ENCODE measurements around the gene CAPN2. TPM values are rescaled to one million over a fixed set of nuclear protein-coding genes. Genes with fewer than 3 reads are reported as not detected.

Gene CAPN2
- total RNA-seq, result 100 to 1,000 TPM in 4 of 8 experiments, 10 to 100 TPM in 4; 46.9 to 180 (median 88.0) TPM

DNA sequence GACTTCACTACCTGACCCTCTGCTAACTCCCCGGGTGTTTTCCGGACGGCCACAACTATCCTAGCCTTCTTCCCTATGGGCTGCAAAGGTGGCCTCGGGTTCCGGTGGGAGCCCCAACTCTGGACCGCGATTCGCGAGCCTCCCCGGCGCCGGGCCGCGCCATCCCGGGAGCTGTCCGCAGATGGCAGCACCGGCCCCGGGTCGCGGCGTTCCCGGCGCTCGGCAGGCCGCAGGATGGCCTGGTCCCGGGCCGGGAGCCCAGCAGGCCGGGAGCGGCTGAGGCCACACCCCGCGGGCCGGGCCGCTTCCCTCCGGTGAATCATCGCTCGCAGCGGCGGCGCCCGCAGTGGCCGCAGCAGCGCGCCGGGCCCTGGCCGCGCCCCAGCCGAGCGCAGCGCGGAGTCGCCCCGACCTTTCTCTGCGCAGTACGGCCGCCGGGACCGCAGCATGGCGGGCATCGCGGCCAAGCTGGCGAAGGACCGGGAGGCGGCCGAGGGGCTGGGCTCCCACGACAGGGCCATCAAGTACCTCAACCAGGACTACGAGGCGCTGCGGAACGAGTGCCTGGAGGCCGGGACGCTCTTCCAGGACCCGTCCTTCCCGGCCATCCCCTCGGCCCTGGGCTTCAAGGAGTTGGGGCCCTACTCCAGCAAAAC, at the start of gene CAPN2:
CAPN2 (plus strand) TSS at position 346 of the 656 bp plus-strand sequence; CDS start at position 448, 102 bp downstream.
- peak within 1 kb of the TSS; percentile 62 to 73 for H3K27ac ChIP-seq
- in situ Hi-C loops (cut with MboI; ENCODE audit: low pct_unique_long_range_greater_than_20kb in 2 of 9, low sequenced_read_pairs in 9 of 9, unreplicated experiment in 9 of 9), result no loop called here
- ATAC-seq (replicated peaks in 6 of 8), result peak; percentile 81 to 92 (median 90)
- H3K4me3 ChIP-seq, result peak within 1 kb of the TSS; percentile 54 to 80 (median 57)
- WGBS, 10 experiments, result 0 to 4% (median 3%) methylated on average over 4 to 16 of the region's 74 CpGs; no CpG with 5 or more reads in 5 of the 10 experiments
- H3K4me1 ChIP-seq (replicated peaks in 1 of 2), result peaks cover 11 to 20% of the 10 kb centered on the region in 2 donors

DNA sequence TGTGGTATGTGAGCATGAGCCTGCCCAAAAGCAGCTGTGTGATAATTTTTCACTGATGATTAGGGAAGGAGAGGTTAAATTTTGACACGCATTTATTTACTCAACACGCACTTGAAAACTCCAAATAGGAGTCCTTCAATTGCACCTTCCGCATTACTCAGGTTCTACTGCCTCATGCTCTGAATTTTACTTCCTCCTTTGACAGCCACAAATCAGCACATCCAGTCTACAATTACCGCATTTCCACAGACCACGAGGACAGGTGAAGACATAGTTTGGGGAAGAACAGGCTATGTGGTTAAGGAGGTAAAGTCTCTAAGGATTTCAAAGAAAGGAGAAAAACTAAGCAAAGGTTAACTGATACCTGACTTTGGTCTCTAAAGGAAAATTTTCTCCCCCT, 49.4 kb upstream of the CAPN2 start:
- Histone ChIP-seq H3K4me3 (no peak overlapping the region), H3K27ac (no peak overlapping the region), H3K4me1 (replicated peaks in 1 of 2) (no peaks in the 10 kb centered on the region)
- in situ Hi-C loops (cut with MboI; ENCODE audit: low pct_unique_long_range_greater_than_20kb in 2 of 9, low sequenced_read_pairs in 9 of 9, unreplicated experiment in 9 of 9), result no loop called here
- no peak for ATAC-seq (replicated peaks in 6 of 8)
- 27 to 100% (median 76%) methylated on average over 1 to 5 of the region's 5 CpGs for WGBS, 10 experiments

DNA sequence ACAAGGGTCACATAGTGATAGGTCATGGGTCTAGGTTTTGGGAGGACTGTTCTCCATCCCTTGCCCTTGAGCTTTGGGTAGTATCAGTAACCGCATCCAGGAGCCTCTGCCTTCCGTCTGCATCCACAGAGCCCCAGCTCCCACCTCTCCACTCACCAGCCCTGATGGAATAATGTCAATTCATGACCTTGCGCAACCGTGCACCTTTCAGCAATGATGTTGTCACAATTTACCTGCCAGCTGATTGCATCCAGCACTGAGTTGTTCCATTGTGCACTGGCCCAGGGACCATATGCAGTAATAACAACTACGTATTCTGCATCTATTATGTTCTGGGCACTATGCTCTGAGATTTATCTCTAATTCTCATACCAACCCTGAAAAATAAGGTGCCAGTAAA, 48.2 kb upstream of the CAPN2 start:
- in situ Hi-C loops (cut with MboI; ENCODE audit: low pct_unique_long_range_greater_than_20kb in 2 of 9, low sequenced_read_pairs in 9 of 9, unreplicated experiment in 9 of 9), result no loop called here
- Histone ChIP-seq H3K27ac (no peak overlapping the region), H3K4me1 (replicated peaks in 1 of 2) (no peaks in the 10 kb centered on the region), H3K4me3 (no peak overlapping the region)
- no peak for ATAC-seq (replicated peaks in 6 of 8)
- WGBS, 10 experiments, result 50 to 90% (median 76%) methylated on average over 1 to 5 of the region's 5 CpGs; no CpG with 5 or more reads in 3 of the 10 experiments

DNA sequence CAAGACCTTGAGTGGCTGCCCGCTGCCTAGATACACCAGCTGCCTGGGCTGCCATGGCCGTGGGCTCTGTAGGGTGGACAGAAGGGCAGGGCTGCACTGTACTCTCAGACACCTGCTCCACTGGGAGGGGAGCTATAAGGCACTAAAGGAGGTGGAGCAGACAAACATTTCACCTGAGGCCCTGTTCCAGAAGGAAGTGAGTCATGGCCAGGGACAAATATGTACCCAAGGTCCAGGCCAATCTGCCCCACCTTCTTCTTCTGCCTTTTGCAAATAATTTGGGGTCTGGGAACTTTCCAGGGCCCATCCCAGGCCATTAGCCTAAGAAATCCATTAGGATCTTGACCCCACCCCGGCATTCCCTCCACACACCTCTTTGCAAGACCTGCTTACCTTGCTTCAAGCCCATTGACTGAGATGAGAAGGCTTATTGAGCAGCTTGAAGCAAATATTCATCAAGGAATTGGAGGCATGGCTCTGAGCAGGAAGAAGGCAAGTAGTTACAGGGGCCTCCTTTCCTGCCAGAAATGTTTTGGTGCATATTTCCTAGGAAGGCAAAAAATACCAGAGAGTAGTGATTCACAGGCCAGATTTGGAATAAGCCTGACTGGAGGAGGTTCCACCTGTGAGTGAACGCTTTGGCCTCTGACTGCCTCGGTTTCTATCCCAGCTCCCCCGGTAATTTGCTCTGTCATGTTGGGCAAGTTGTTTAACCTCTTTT, 46.6 kb upstream of the CAPN2 start, which contains the start of gene CAPN8:
CAPN8 (minus strand) TSS at position 110 of the 721 bp plus-strand sequence; CDS start at position 55, 55 bp downstream.
- WGBS, 10 experiments, result 0 to 88% (median 60%) methylated on average over 2 to 6 of the region's 6 CpGs; no CpG with 5 or more reads in 1 of the 10 experiments
- Histone ChIP-seq H3K27ac (no peak within 1 kb of the TSS), H3K4me1 (replicated peaks in 1 of 2) (no peaks in the 10 kb centered on the region), H3K4me3 (no peak within 1 kb of the TSS)
- ATAC-seq (replicated peaks in 6 of 8), result peak in 3 of 8 experiments; percentile 7 to 50 (median 20)
- in situ Hi-C loops (cut with MboI; ENCODE audit: low pct_unique_long_range_greater_than_20kb in 2 of 9, low sequenced_read_pairs in 9 of 9, unreplicated experiment in 9 of 9), result no loop called here

DNA sequence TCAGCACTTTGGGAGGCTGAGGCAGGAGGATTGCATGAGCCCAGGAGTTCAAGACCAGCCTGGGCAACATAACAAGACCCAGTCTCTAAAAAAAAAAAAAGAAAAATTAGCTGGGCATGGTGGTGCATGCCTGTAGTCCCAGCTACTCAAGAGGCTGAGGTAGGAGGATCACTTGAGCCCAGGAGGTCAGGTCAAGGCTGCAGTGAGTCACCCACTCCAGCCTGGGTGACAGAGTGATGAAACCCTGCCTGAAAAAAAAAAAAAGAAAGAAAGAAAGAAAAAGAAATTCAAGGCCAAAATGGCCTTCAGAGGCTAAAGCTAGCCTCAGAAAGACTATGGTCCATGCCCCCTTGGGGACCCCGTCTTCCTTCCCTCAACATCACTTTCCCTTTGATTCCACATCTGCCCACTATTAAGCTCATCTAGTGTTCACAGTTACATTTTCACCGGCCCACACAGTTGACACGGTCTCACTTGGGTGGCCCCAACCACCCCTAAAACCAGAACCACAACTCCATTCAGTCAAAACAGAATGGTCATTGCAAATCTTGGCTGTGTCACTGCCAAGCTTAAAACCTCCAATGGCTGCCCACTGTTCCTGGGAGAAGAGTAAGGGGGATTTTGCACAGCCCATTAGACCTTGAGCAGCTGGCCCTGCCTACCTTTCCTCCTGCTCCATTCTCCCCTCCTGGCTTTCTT, 44.7 kb upstream of the CAPN2 start:
- WGBS, 10 experiments, result 47 to 100% (median 85%) methylated on average over 2 to 3 of the region's 3 CpGs; no CpG with 5 or more reads in 4 of the 10 experiments
- in situ Hi-C loops (cut with MboI; ENCODE audit: low pct_unique_long_range_greater_than_20kb in 2 of 9, low sequenced_read_pairs in 9 of 9, unreplicated experiment in 9 of 9), result no loop called here
- no peak for ATAC-seq (replicated peaks in 6 of 8)
- Histone ChIP-seq H3K4me1 (replicated peaks in 1 of 2) (no peaks in the 10 kb centered on the region), H3K4me3 (no peak overlapping the region), H3K27ac (no peak overlapping the region)

DNA sequence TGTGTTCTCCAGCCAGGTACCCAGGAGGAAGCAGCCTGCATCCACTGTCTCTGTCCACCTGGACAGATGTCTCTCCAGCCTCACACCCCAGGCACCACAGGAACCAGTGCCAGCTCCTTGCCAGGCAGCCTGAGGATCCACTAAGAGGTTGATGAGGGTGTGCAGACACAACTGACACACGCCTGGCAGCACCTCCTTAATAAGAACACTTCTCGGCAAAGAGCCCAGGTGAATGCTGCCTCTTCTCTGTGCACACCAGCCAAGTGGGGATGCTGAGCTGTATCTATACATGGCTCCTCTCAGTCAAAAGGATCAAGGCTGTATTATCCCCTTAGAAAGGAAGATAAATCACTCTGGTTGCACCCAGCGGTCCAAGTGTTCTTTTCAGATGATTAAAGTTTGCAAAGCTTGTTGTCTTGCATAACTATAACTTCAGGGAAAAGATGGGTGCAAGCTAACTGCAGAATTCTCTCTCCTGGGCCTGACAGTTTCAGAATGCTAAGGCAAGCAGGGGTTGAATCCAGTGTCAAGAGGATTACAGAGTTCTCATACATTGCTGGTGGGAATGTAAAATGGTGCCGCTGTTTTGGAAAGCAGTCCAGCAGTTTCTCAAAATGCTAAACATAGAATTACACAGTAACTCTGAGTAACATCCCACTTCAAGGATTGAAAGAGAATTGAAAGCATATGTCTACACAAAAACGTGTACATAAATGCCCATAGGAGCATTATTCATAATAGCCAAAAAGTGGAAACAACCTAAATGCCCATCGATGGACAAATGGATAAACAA, 43.1 kb upstream of the CAPN2 start:
- WGBS, 10 experiments, result 0 to 85% (median 49%) methylated on average over 1 to 6 of the region's 6 CpGs
- Histone ChIP-seq H3K27ac (no peak overlapping the region), H3K4me1 (replicated peaks in 1 of 2) (no peaks in the 10 kb centered on the region), H3K4me3 (no peak overlapping the region)
- peak in 3 of 8 experiments; percentile 22 to 77 (median 53) for ATAC-seq (replicated peaks in 6 of 8)
- in situ Hi-C loops (cut with MboI; ENCODE audit: low pct_unique_long_range_greater_than_20kb in 2 of 9, low sequenced_read_pairs in 9 of 9, unreplicated experiment in 9 of 9), result no loop called here

DNA sequence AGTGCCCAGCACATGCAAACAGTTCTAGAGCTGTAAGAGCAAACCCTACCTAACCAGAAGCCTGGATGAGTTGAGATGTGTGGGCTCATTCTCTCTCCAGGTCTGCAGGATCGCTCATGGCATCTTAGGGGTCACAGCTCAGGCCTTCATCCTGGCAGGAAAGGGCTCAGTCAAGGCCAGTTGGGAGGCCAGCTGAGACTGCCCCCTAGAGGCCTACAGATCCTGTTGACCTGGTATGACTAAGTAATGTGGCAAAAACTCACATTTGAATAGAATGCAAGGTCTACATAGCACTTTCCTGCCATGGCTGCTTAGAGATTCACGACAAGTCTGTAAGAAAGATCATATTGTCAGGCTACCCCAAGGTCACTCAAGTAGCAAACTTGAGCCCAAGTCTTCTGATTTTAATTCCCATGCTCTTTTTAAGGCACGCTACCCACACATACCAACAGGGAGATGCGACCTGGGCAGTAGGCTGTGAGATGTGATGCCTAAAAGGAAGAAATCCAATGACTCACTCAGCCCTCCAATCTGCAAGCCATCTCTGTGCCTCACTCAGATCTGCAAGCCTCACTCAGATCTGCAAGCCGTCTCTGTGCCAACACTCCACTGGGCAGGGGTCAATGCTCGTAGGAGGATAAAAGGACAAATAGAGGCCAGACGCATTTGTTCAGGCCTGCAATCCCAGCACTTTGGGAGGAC, 41.7 kb upstream of the CAPN2 start:
- no peak overlapping the region for H3K27ac ChIP-seq
- ATAC-seq (replicated peaks in 6 of 8), result peak in 5 of 8 experiments; percentile 20 to 61 (median 47)
- 0 to 100% (median 67%) methylated on average over 1 to 5 of the region's 7 CpGs; no CpG with 5 or more reads in 1 of the 10 experiments for WGBS, 10 experiments

DNA sequence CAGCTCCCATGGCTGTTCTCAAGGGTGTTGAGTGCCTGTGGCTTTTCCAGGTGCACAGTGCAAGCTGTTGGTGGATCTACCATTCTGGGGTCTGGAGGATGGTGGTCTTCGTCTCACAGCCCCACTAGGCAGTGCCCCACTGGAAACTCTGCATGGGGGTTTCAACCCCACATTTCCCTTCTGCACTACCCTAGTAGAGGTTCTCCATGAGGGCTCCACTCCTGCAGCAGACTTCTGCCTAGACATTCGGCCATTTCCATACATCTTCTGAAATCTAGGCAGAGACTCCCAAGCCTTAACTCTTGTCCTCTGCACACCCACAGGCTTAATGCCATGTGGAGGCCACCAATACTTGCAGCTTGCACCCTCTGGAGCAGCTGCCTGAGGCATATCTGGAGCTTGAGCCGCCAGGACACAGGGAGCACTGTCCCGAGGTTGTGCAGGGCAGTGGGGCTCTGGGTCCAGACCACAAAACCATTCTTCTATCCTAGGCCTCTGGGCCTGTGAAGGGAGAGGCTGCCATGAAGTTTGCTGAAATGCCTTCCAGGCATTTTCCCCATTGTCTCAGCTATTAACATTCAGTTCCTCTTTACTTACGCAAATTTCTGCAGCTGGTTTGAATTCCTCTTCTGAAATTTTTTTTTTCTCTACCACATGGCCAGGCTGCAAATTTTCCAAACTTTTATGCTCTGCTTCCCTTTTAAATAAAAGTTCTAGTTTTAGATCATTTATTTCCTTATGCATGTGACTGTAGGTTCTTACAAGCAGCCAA, 38.0 kb upstream of the CAPN2 start:
- in situ Hi-C loops (cut with MboI; ENCODE audit: low pct_unique_long_range_greater_than_20kb in 2 of 9, low sequenced_read_pairs in 9 of 9, unreplicated experiment in 9 of 9), result no loop called here
- ATAC-seq (replicated peaks in 6 of 8), result peak in 3 of 8 experiments; percentile 60 to 90 (median 80)
- no peaks in the 10 kb centered on the region for H3K4me1 ChIP-seq (replicated peaks in 1 of 2)
- H3K4me3 ChIP-seq, result no peak overlapping the region
- WGBS, 10 experiments, result 0 to 100% (median 33%) methylated on average over 1 to 5 of the region's 5 CpGs; no CpG with 5 or more reads in 1 of the 10 experiments
- H3K27ac ChIP-seq, result no peak overlapping the region

More for the DNA sequence above, 41.7 kb upstream of the CAPN2 start:
- in situ Hi-C loops (cut with MboI; ENCODE audit: low pct_unique_long_range_greater_than_20kb in 2 of 9, low sequenced_read_pairs in 9 of 9, unreplicated experiment in 9 of 9), result no loop called here
- H3K4me3 ChIP-seq, result no peak overlapping the region
- H3K4me1 ChIP-seq (replicated peaks in 1 of 2), result no peaks in the 10 kb centered on the region

DNA sequence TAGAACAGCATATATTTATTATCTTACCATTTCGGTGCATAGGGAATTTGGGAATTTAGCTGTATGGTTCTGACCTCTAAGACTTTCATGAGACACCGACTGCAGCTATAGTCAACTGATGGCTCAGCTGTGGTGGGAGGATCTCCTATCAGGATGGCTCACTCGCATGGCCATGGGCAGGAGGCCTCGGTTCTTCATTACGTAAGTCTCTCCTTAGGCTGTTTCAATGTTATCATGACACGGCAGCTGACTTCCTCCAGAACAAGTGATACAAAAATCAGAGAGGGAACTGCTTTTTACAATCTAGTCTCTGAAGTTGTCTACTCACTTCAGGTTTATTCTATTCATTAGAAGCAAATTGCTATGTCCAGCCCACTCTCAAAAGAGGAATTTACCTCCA, 33.5 kb upstream of the CAPN2 start:
- in situ Hi-C loops (cut with MboI; ENCODE audit: low pct_unique_long_range_greater_than_20kb in 2 of 9, low sequenced_read_pairs in 9 of 9, unreplicated experiment in 9 of 9), result no loop called here
- no peak for ATAC-seq (replicated peaks in 6 of 8)

DNA sequence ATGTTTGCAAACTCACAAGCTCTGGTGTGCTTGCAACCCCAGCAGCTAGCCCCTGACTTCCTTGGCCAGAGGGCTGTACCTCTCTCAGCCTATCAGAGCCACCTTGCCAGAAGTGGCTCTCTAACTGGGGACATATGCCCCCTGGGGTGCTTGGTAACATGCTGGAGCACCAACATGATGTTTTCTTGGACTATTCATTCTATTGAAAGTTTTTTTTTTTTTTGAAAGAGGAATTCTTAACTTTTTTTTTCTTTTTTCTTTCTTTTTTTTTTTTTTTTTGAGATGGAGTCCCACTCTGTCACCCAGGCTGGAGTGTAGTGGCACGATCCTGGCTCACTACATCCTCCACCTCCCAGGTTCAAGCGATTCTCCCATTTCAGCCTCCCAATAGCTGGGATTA, 32.2 kb upstream of the CAPN2 start:
- WGBS, 10 experiments, result 62 to 100% (median 86%) methylated on average over 1 to 2 of the region's 2 CpGs; no CpG with 5 or more reads in 1 of the 10 experiments
- Histone ChIP-seq H3K27ac (no peak overlapping the region), H3K4me3 (no peak overlapping the region), H3K4me1 (replicated peaks in 1 of 2) (no peaks in the 10 kb centered on the region)
- ATAC-seq (replicated peaks in 6 of 8), result no peak
- in situ Hi-C loops (cut with MboI; ENCODE audit: low pct_unique_long_range_greater_than_20kb in 2 of 9, low sequenced_read_pairs in 9 of 9, unreplicated experiment in 9 of 9), result loop anchor here in 3 of 9 experiments (10.0 kb wide), 1 partner anchor 545 kb away; no protein-coding TSS in a partner anchor

More for the DNA sequence above, 33.5 kb upstream of the CAPN2 start:
- WGBS, 10 experiments, result 60 to 100% (median 85%) methylated on average over 1 to 6 of the region's 6 CpGs; no CpG with 5 or more reads in 1 of the 10 experiments
- no peak overlapping the region for H3K27ac ChIP-seq
- no peaks in the 10 kb centered on the region for H3K4me1 ChIP-seq (replicated peaks in 1 of 2)
- no peak overlapping the region for H3K4me3 ChIP-seq

DNA sequence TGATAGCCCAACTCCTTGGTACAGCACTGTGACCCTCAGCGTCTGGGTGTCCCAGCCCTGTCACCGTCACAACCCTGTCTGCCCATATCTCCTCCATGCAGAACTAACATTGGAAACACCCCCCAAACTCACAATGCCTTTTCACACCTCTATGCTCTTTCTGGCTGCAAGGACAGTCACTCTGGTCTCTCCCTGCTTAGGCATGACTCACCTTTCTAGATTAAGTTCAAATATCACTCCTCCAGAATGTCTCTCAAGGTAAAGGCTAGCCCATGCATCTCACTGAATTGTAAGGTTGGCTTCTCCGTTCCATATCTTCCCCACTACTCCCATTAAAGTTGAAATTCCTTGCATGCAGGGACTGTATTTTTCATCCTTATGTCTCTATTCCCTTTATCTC, 29.8 kb upstream of the CAPN2 start:
- Histone ChIP-seq H3K27ac (no peak overlapping the region), H3K4me1 (replicated peaks in 1 of 2) (no peaks in the 10 kb centered on the region), H3K4me3 (no peak overlapping the region)
- ATAC-seq (replicated peaks in 6 of 8), result no peak
- 56 to 100% (median 88%) methylated on average over 1 to 3 of the region's 3 CpGs; no CpG with 5 or more reads in 2 of the 10 experiments for WGBS, 10 experiments
- in situ Hi-C loops (cut with MboI; ENCODE audit: low pct_unique_long_range_greater_than_20kb in 2 of 9, low sequenced_read_pairs in 9 of 9, unreplicated experiment in 9 of 9), result loop anchor here in 3 of 9 experiments (10.0 kb wide), 1 partner anchor 548 kb away; no protein-coding TSS in a partner anchor

Measured in motor neuron (in vitro differentiated cells).